IMR-90 (cell line): ENCODE results near the gene DLL4.

Source experiments
- CTCF ChIP-seq: conservative IDR thresholded peaks from 2 replicates; pipeline ENCODE4 v1.5.1; 2012; ENCODE audit warnings: mild to moderate bottlenecking, low read depth, low read length, improper control_type of control experiment
- POLR2A ChIP-seq: IDR thresholded peaks from 2 replicates; pipeline ENCODE4 v1.6.1; 2012; ENCODE audit warnings: mild to moderate bottlenecking, low read depth, low read length
- USF2 ChIP-seq: fragments of 150-350 bp; IDR thresholded peaks from 2 replicates; pipeline ENCODE4 v1.6.1; 2017; ENCODE audit warnings: mild to moderate bottlenecking, antibody characterized with exemption, low read length, low read depth

- TF ChIP-seq CTCF (0 out of 2 replicates have a peak, but pooled peaks have one; percentile 24), POLR2A (no peak), USF2 (no peak)
Measured at GRCh38 chr15:40937762-40938535, 8.8 kb downstream of the DLL4 start.
